ENCODE data around the gene BCAR3.
A peak's percentile ranks its signal among the peaks of the same experiment; 100 is the strongest.
"Not testable (repeated sequence)": the region's sequence is repeated elsewhere in the genome, so short reads cannot be mapped to it uniquely, and the experiment has no call there.

Gene BCAR3

DNA sequence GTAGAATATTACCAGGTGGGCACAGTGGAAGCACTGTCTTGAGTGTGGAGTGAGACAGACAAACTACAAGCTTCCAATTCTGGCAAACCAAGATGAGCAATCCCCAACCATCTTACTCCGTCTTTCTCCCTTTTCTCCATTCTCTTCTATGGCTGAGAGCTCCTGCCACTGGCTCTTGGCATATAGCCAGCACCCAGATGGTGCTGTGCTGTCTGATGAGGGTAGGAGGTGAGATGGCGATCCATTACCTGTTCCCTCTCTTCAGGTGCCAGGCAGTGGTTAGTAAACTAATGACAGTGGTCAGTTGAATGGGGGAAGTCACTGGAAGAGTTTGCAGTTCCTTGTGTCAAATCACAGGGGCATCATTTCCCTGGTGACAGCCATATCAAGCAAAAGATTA is 125.3 kb downstream of the BCAR3 start:
- H3K27me3 ChIP-seq (ENCODE audit: insufficient read depth, low read length, poor library complexity): no peaks in the 10 kb centered on the region
- H4K20me1 ChIP-seq (ENCODE audit: insufficient read depth, low read length): no peaks in the 10 kb centered on the region
- peaks cover 25% of the 10 kb centered on the region for H3K4me1 ChIP-seq (ENCODE audit: insufficient read depth, low read length)
- H3K79me2 ChIP-seq (ENCODE audit: insufficient read depth, low read length): no peaks in the 10 kb centered on the region
- DNase-seq: no peak
- H2AFZ ChIP-seq (ENCODE audit: low read depth, low read length): no peak overlapping the region
- peaks cover 22% of the 10 kb centered on the region; the same call in 1 of the 2 replicates for H3K36me3 ChIP-seq (ENCODE audit: insufficient read depth, low read length)
- no peak for ATAC-seq (ENCODE audit: insufficient read depth, low read depth)
- no peak overlapping the region for H3K9ac ChIP-seq (ENCODE audit: low read depth, low read length)
- H3K9me3 ChIP-seq (ENCODE audit: insufficient read depth, low read length, severe bottlenecking): no peaks in the 10 kb centered on the region
- no peak for TF ChIP-seq EZH2 (IDR thresholded peaks at IDR 0.05; ENCODE audit: borderline replicate concordance, low read depth, low read length, severe bottlenecking)
- TF ChIP-seq, protein P1, sequence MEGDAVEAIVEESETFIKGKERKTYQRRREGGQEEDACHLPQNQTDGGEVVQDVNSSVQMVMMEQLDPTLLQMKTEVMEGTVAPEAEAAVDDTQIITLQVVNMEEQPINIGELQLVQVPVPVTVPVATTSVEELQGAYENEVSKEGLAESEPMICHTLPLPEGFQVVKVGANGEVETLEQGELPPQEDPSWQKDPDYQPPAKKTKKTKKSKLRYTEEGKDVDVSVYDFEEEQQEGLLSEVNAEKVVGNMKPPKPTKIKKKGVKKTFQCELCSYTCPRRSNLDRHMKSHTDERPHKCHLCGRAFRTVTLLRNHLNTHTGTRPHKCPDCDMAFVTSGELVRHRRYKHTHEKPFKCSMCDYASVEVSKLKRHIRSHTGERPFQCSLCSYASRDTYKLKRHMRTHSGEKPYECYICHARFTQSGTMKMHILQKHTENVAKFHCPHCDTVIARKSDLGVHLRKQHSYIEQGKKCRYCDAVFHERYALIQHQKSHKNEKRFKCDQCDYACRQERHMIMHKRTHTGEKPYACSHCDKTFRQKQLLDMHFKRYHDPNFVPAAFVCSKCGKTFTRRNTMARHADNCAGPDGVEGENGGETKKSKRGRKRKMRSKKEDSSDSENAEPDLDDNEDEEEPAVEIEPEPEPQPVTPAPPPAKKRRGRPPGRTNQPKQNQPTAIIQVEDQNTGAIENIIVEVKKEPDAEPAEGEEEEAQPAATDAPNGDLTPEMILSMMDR (IDR thresholded peaks at IDR 0.05; ENCODE audit: borderline replicate concordance, extremely low read depth, low read length, poor library complexity, severe bottlenecking): no peak
- H3K27ac ChIP-seq (ENCODE audit: low read length): no peak overlapping the region
- no peak overlapping the region for H3K4me2 ChIP-seq (ENCODE audit: insufficient read depth, low read length)
- no peak overlapping the region for H3K4me3 ChIP-seq (ENCODE audit: low read depth in 1 of 2, low read length in 2 of 2)

DNA sequence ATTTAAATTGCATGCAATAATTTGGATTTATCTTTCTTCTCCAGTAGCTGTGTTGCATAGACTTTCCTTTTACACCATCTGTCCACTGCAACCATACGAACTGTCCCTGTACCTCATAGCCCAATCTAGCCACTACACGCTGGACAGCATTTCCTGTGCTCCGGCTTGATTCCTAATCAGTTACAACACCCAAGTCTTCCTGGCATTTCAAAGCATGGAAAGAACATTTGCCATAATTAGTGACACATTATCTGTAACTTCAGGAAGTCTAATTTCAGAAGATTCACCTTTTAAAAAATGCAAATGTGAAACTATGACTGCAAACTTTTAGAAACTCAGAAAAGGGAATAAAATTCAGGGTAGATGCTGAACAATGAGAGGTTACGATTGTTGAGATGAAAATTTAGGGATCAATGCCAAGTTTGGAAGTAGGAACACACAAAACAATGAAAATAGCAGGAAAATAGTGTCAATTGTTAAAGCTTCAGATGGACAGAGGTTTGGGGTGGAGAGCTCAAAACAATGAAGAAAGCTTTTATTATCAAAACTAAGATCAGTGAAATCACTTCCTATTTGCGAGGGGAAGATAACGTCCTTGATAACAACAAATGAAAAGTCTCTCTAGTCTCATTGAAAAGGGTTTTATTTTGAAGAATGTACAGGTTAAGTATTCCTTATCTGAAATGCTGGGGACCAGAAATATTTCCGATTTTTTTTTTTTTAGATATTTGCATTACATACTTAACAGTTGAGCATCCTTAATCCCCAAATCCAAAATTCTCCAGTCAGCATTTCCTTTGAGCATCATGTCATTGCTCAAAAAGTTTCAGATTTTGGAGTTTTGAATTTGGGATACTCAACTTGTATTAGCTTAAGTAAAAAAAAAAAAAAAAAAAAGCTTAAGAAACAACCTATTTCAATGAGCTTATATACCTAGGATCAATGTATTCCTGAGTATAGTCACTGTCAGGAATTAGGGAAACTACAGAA is 126.5 kb downstream of the BCAR3 start:
- no peak overlapping the region for H3K4me3 ChIP-seq (ENCODE audit: low read depth in 1 of 2, low read length in 2 of 2)
- peak overlapping the region; percentile 2; the same call in 1 of the 2 replicates for H3K4me2 ChIP-seq (ENCODE audit: insufficient read depth, low read length)
- TF ChIP-seq, protein P1 (IDR thresholded peaks at IDR 0.05; ENCODE audit: borderline replicate concordance, extremely low read depth, low read length, poor library complexity, severe bottlenecking): no peak
- no peak for TF ChIP-seq EZH2 (IDR thresholded peaks at IDR 0.05; ENCODE audit: borderline replicate concordance, low read depth, low read length, severe bottlenecking)
- no peaks in the 10 kb centered on the region for H3K9me3 ChIP-seq (ENCODE audit: insufficient read depth, low read length, severe bottlenecking)
- no peak overlapping the region for H2AFZ ChIP-seq (ENCODE audit: low read depth, low read length)
- H3K79me2 ChIP-seq (ENCODE audit: insufficient read depth, low read length): no peaks in the 10 kb centered on the region
- H3K9ac ChIP-seq (ENCODE audit: low read depth, low read length): no peak overlapping the region
- H3K27ac ChIP-seq (ENCODE audit: low read length): peak overlapping the region; percentile 27; the same call in 1 of the 2 replicates
- no peak for DNase-seq
- H3K4me1 ChIP-seq (ENCODE audit: insufficient read depth, low read length): peaks cover 25% of the 10 kb centered on the region
- H3K27me3 ChIP-seq (ENCODE audit: insufficient read depth, low read length, poor library complexity): no peaks in the 10 kb centered on the region
- H4K20me1 ChIP-seq (ENCODE audit: insufficient read depth, low read length): no peaks in the 10 kb centered on the region
- peak; percentile 41; the same call in 1 of the 3 replicates for ATAC-seq (ENCODE audit: insufficient read depth, low read depth)
- H3K36me3 ChIP-seq (ENCODE audit: insufficient read depth, low read length): peaks cover 28% of the 10 kb centered on the region; the same call in 1 of the 2 replicates

DNA sequence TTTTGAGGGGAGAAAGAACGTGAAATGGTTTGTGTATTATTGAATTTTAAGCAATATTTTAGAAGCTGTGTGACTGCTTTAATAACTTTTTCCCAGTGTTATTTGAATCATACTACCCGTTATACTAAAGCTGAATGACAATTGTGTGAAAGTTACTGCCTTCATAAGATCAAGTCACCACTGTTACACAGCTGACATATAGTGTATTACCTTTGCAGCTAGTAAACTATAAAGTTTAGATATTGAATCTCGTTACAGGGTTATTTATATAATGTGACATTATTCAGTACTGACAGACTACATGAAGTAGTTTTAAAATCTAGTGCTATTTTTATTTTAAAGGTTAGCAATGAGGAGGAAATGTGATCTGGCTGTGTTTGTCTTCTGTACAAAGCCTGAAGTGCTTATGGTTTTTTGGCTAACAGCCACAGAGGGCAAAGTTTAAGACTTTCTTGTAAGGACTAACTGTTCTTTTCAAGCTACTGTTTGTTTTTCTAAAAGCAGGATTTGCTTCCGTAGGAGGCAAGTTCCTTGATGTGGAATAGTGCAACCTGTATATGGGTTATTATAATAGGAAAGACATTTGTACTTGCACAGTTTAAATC is 127.6 kb downstream of the BCAR3 start:
- not testable (repeated sequence) for H3K4me2 ChIP-seq (ENCODE audit: insufficient read depth, low read length); H3K79me2 ChIP-seq (ENCODE audit: insufficient read depth, low read length); H4K20me1 ChIP-seq (ENCODE audit: insufficient read depth, low read length); H3K9ac ChIP-seq (ENCODE audit: low read depth, low read length); H3K27me3 ChIP-seq (ENCODE audit: insufficient read depth, low read length, poor library complexity); H2AFZ ChIP-seq (ENCODE audit: low read depth, low read length); H3K9me3 ChIP-seq (ENCODE audit: insufficient read depth, low read length, severe bottlenecking); DNase-seq; H3K4me3 ChIP-seq (ENCODE audit: low read depth in 1 of 2, low read length in 2 of 2); H3K27ac ChIP-seq (ENCODE audit: low read length)
- H3K36me3 ChIP-seq (ENCODE audit: insufficient read depth, low read length): peaks cover 32% of the 10 kb centered on the region; the same call in 1 of the 2 replicates
- peak; percentile 44; the same call in 1 of the 3 replicates for ATAC-seq (ENCODE audit: insufficient read depth, low read depth)
- H3K4me1 ChIP-seq (ENCODE audit: insufficient read depth, low read length): peaks cover 25% of the 10 kb centered on the region
